Esophagus squamous epithelium (tissue), 4 donors: ENCODE measurements around the gene SGMS2.

Experiments used
- POLR2A ChIP-seq, 4 donors: fragments of 450-650 bp; IDR thresholded peaks; one replicate each; pipeline ENCODE4 v1.6.1; 2017; ENCODE audit warnings: antibody characterized with exemption in 4 of 4, mild to moderate bottlenecking in 4 of 4, moderate library complexity in 3 of 4
- TF ChIP-seq, protein P1 (sequence below), 6 experiments: fragments of 450-650 bp in 4 of 6; fragments of 200-600 bp in 2 of 6; sonication (generic) in 2 of 6; IDR thresholded peaks; one replicate each; pipeline ENCODE4 v1.5.1; 2016 to 2019; ENCODE audit warnings: antibody characterized with exemption in 6 of 6, mild to moderate bottlenecking in 4 of 6, moderate library complexity in 4 of 6

GRCh38 chr4:107866726-107867125 is 42.0 kb downstream of the SGMS2 start:
- TF ChIP-seq, protein P1, sequence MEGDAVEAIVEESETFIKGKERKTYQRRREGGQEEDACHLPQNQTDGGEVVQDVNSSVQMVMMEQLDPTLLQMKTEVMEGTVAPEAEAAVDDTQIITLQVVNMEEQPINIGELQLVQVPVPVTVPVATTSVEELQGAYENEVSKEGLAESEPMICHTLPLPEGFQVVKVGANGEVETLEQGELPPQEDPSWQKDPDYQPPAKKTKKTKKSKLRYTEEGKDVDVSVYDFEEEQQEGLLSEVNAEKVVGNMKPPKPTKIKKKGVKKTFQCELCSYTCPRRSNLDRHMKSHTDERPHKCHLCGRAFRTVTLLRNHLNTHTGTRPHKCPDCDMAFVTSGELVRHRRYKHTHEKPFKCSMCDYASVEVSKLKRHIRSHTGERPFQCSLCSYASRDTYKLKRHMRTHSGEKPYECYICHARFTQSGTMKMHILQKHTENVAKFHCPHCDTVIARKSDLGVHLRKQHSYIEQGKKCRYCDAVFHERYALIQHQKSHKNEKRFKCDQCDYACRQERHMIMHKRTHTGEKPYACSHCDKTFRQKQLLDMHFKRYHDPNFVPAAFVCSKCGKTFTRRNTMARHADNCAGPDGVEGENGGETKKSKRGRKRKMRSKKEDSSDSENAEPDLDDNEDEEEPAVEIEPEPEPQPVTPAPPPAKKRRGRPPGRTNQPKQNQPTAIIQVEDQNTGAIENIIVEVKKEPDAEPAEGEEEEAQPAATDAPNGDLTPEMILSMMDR (IDR thresholded peaks at IDR 0.05): no peak
- TF ChIP-seq POLR2A (IDR thresholded peaks at IDR 0.05): no peak
